ENCODE data around the gene RGL3.
"Not testable (repeated sequence)": the region's sequence is repeated elsewhere in the genome, so short reads cannot be mapped to it uniquely, and the experiment has no call there.

DNA sequence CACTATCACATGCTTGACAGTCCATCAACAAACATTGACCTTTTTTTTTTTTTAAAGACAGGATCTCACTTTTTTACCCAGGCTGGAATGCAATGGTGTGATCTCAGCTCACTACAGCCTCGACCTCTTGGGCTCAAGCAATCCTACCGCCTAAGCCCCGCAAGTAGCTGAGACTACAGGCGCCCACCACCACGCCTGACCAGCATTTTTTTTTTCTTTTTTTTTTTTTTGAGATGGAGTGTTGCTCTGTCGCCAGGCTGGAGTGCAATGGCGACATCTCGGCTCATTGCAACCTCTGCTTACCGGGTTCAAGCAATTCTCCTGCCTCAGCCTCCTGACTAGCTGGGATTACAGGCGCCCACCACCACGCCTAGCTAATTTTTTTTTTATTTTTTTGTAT lies 39.8 kb upstream of the RGL3 start:
- TF ChIP-seq, protein P1, sequence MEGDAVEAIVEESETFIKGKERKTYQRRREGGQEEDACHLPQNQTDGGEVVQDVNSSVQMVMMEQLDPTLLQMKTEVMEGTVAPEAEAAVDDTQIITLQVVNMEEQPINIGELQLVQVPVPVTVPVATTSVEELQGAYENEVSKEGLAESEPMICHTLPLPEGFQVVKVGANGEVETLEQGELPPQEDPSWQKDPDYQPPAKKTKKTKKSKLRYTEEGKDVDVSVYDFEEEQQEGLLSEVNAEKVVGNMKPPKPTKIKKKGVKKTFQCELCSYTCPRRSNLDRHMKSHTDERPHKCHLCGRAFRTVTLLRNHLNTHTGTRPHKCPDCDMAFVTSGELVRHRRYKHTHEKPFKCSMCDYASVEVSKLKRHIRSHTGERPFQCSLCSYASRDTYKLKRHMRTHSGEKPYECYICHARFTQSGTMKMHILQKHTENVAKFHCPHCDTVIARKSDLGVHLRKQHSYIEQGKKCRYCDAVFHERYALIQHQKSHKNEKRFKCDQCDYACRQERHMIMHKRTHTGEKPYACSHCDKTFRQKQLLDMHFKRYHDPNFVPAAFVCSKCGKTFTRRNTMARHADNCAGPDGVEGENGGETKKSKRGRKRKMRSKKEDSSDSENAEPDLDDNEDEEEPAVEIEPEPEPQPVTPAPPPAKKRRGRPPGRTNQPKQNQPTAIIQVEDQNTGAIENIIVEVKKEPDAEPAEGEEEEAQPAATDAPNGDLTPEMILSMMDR (conservative IDR thresholded peaks at IDR 0.05; ENCODE audit: low read length), result not testable (repeated sequence)
- not testable (repeated sequence) for TF ChIP-seq EZH2phosphoT487 (IDR thresholded peaks at IDR 0.05; ENCODE audit: borderline replicate concordance, low read depth, low read length)

Data from OCI-LY7 (cell line).